Vagina (tissue), 2 donors: Measurements from ENCODE around the gene LEMD2. TPM values are rescaled to one million over a fixed set of nuclear protein-coding genes. Genes with fewer than 3 reads are reported as not detected.
"Not testable (repeated sequence)": the region's sequence is repeated elsewhere in the genome, so short reads cannot be mapped to it uniquely, and the experiment has no call there.

Source experiments
- DNase-seq, 2 donors: peaks; one replicate each; pipeline ENCODE4 v3.0.0-alpha.2; 2017; ENCODE audit errors: extremely low spot score in 2 of 2
- H3K27ac ChIP-seq: fragments of 200-600 bp; sonication (generic); one replicate; pipeline ENCODE4 v1.5.1; 2019
- H3K27me3 ChIP-seq: fragments of 200-600 bp; sonication (generic); one replicate; pipeline ENCODE4 v1.5.1; 2019
- H3K36me3 ChIP-seq, 2 donors: fragments of 200-600 bp; sonication (generic); one replicate each; pipeline ENCODE4 v1.5.1; 2017 to 2019
- H3K4me1 ChIP-seq: fragments of 200-600 bp; sonication (generic); one replicate; pipeline ENCODE4 v1.5.1; 2019
- H3K4me3 ChIP-seq, 2 donors: fragments of 200-600 bp; sonication (generic); 1 replicate in 1 of 2; 2 replicates in 1 of 2; pipeline ENCODE4 v1.5.1; 2016 to 2019
- H3K9me3 ChIP-seq: fragments of 200-600 bp; sonication (generic); one replicate; pipeline ENCODE4 v1.5.1; 2019
- CTCF ChIP-seq, 3 experiments: fragments of 450-650 bp in 2 of 3; fragments of 200-600 bp in 1 of 3; sonication (generic) in 1 of 3; IDR thresholded peaks; one replicate each; pipeline ENCODE4 v1.5.1; 2017 to 2019; ENCODE audit warnings: antibody characterized with exemption in 3 of 3, mild to moderate bottlenecking in 2 of 3, moderate library complexity in 2 of 3
- POLR2A ChIP-seq, 2 donors: fragments of 450-650 bp; IDR thresholded peaks; one replicate each; pipeline ENCODE4 v1.6.1; 2017; ENCODE audit warnings: antibody characterized with exemption in 2 of 2, mild to moderate bottlenecking in 2 of 2, moderate library complexity in 2 of 2
- POLR2AphosphoS5 ChIP-seq, 2 donors: sonication (generic); formaldehyde crosslinking; IDR thresholded peaks; one replicate each; pipeline ENCODE4 v1.9.0; 2017; ENCODE audit warnings: antibody characterized with exemption in 2 of 2, mild to moderate bottlenecking in 2 of 2, low read depth in 1 of 2; ENCODE audit not compliant: insufficient read depth in 1 of 2
- intact Hi-C: fragments of 100-400 bp; cut with DNase I; formaldehyde crosslinking; loops from one replicate; pipeline ENCODE4 v1.15.1; 2023
- total RNA-seq: library from RNA; depleted of rRNA; stranded (reverse); fragments of >200 nt; gene quantifications from one replicate; pipeline ENCODE4 v1.2.3, GENCODE V29; 2016

Gene LEMD2
- total RNA-seq, 1 donor from 2014 or later = 55.5 TPM

- intact Hi-C loops = no loop called here
- TF ChIP-seq CTCF (IDR thresholded peaks at IDR 0.05) = no peak
- TF ChIP-seq POLR2AphosphoS5 (IDR thresholded peaks at IDR 0.05; ENCODE audit: insufficient read depth in 1 of 2, low read depth in 1 of 2) = no peak
- no peak for TF ChIP-seq POLR2A (IDR thresholded peaks at IDR 0.05)
- no peaks in the 10 kb centered on the region for H3K9me3 ChIP-seq
- peaks cover 9% of the 10 kb centered on the region for H3K4me1 ChIP-seq
- no peaks in the 10 kb centered on the region for H3K27me3 ChIP-seq
- no peak for DNase-seq
- H3K4me3 ChIP-seq = no peak overlapping the region
- H3K36me3 ChIP-seq = no peaks in the 10 kb centered on the region
- H3K27ac ChIP-seq = no peak overlapping the region
Measured at GRCh38 chr6:33833599-33833998, 44.7 kb upstream of the LEMD2 start.

DNA sequence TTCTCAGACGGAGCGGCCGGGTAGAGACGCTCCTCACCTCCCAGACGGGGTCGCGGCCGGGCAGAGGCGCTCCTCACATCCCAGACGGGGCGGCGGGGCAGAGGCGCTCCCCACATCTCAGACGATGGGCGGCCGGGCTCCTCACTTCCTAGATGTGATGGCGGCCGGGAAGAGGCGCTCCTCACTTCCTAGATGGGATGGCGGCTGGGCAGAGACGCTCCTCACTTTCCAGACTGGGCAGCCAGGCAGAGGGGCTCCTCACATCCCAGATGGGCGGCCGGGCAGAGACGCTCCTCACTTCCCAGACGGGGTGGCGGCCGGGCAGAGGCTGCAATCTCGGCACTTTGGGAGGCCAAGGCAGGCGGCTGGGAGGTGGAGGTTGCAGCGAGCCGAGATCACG is 43.9 kb upstream of the LEMD2 start:
- intact Hi-C loops, H3K9me3 ChIP-seq, H3K4me3 ChIP-seq, H3K36me3 ChIP-seq, DNase-seq, H3K27ac ChIP-seq, H3K27me3 ChIP-seq, H3K4me1 ChIP-seq: not testable (repeated sequence)

GRCh38 chr6:33831725-33832124 is 42.8 kb upstream of the LEMD2 start:
- DNase-seq, H3K27ac ChIP-seq, H3K4me1 ChIP-seq, intact Hi-C loops, H3K9me3 ChIP-seq, H3K27me3 ChIP-seq, H3K4me3 ChIP-seq, H3K36me3 ChIP-seq: not testable (repeated sequence)

- Histone ChIP-seq H3K27me3 (no peaks in the 10 kb centered on the region), H3K27ac (no peak overlapping the region), H3K9me3 (no peaks in the 10 kb centered on the region), H3K4me1 (no peaks in the 10 kb centered on the region), H3K4me3 (no peak overlapping the region), H3K36me3 (no peaks in the 10 kb centered on the region)
- TF ChIP-seq POLR2A (IDR thresholded peaks at IDR 0.05) (no peak), CTCF (IDR thresholded peaks at IDR 0.05) (no peak), POLR2AphosphoS5 (IDR thresholded peaks at IDR 0.05; ENCODE audit: insufficient read depth in 1 of 2, low read depth in 1 of 2) (no peak)
- no peak for DNase-seq
- intact Hi-C loops = no loop called here
Measured at GRCh38 chr6:33830635-33831240, 41.8 kb upstream of the LEMD2 start.

DNA sequence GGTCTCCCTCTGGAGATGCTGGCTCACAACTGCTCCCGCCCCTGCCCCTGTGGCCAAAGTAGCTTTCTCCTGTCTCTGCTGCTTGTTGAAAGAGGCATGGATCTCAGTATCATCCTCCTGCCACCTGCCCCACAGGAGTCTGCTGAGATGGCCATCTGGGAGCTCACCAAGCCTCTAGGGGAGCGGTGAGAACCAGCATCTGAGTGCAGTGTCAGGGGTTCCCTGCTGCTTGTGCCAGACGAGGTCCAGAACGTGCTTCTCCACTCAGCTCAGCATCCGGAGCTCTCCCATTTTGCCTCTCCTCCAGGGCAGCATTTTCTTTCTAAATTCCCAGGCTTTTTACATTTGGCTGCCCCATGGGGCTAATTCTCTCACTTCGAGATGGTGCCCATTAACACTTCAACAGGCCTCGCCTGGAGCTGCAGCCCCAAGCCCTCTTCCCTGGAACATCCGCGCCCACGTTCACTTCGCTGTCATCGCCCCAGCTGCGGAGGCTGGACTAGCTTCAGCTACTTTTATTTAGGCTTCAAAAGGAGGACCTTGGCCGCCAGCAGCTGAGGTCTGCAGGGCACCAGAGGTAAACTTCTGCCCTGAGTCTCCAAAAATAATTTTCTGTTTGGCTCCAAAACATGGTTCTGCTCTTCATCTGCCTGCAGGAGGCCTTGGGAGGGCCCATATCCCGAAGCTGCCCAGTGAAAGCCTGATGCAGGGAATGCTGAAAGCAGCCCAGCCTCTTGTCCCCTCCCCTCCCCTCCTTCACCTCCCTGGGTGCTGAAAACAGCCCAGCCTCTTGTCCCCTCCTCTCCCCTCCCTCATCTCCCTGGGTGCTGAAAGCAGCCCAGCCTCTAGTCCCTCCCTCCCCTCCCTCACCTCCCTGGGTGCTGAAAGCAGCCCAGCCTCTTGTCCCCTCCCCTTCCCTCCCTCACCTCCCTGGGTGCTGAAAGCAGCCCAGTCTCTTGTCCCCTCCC is 40.1 kb upstream of the LEMD2 start:
- no peaks in the 10 kb centered on the region for H3K4me1 ChIP-seq
- H3K36me3 ChIP-seq = no peaks in the 10 kb centered on the region
- intact Hi-C loops = no loop called here
- H3K27me3 ChIP-seq = no peaks in the 10 kb centered on the region
- no peak overlapping the region for H3K4me3 ChIP-seq
- no peaks in the 10 kb centered on the region for H3K9me3 ChIP-seq
- DNase-seq = no peak
- TF ChIP-seq CTCF (IDR thresholded peaks at IDR 0.05) (no peak), POLR2A (IDR thresholded peaks at IDR 0.05) (no peak), POLR2AphosphoS5 (IDR thresholded peaks at IDR 0.05; ENCODE audit: insufficient read depth in 1 of 2, low read depth in 1 of 2) (no peak)
- no peak overlapping the region for H3K27ac ChIP-seq

- Histone ChIP-seq H3K27me3 (no peaks in the 10 kb centered on the region), H3K27ac (no peak overlapping the region), H3K4me1 (no peaks in the 10 kb centered on the region), H3K9me3 (no peaks in the 10 kb centered on the region), H3K4me3 (no peak overlapping the region), H3K36me3 (no peaks in the 10 kb centered on the region)
- intact Hi-C loops = no loop called here
- TF ChIP-seq CTCF (IDR thresholded peaks at IDR 0.05) (no peak), POLR2A (IDR thresholded peaks at IDR 0.05) (no peak), POLR2AphosphoS5 (IDR thresholded peaks at IDR 0.05; ENCODE audit: insufficient read depth in 1 of 2, low read depth in 1 of 2) (no peak)
- no peak for DNase-seq
Measured at GRCh38 chr6:33828452-33828763, 39.5 kb upstream of the LEMD2 start.
